ENCODE results near the gene RMRP.

RMRP gene

GRCh38 chr9:35657546-35658136 lies at the start of gene RMRP:
RMRP (minus strand) TSS chr9:35658019.
- TF ChIP-seq CTCF (IDR thresholded peaks at IDR 0.05; ENCODE audit: borderline replicate concordance, insufficient read depth, low read depth, low read length) = 0 out of 2 replicates have a peak, but pooled peaks have one; percentile 5
- H3K4me3 ChIP-seq (ENCODE audit: low read depth, low read length) = peak within 1 kb of the TSS; percentile 95

- H3K4me3 ChIP-seq (ENCODE audit: low read depth, low read length) = no peak overlapping the region
- no peak for TF ChIP-seq CTCF (IDR thresholded peaks at IDR 0.05; ENCODE audit: borderline replicate concordance, insufficient read depth, low read depth, low read length)
Measured at GRCh38 chr9:35706951-35707350, 49.1 kb upstream of the RMRP start.

- no peak for TF ChIP-seq CTCF (IDR thresholded peaks at IDR 0.05; ENCODE audit: borderline replicate concordance, insufficient read depth, low read depth, low read length)
- H3K4me3 ChIP-seq (ENCODE audit: low read depth, low read length) = no peak overlapping the region
Measured at GRCh38 chr9:35705836-35706430, 48.1 kb upstream of the RMRP start.

GRCh38 chr9:35705372-35705771 lies 47.6 kb upstream of the RMRP start:
- no peak overlapping the region for H3K4me3 ChIP-seq (ENCODE audit: low read depth, low read length)
- TF ChIP-seq CTCF (IDR thresholded peaks at IDR 0.05; ENCODE audit: borderline replicate concordance, insufficient read depth, low read depth, low read length) = no peak

- no peak for TF ChIP-seq CTCF (IDR thresholded peaks at IDR 0.05; ENCODE audit: borderline replicate concordance, insufficient read depth, low read depth, low read length)
- no peak overlapping the region for H3K4me3 ChIP-seq (ENCODE audit: low read depth, low read length)
Measured at GRCh38 chr9:35703906-35704672, 46.3 kb upstream of the RMRP start.

- H3K4me3 ChIP-seq (ENCODE audit: low read depth, low read length) = no peak overlapping the region
- TF ChIP-seq CTCF (IDR thresholded peaks at IDR 0.05; ENCODE audit: borderline replicate concordance, insufficient read depth, low read depth, low read length) = no peak
Measured at GRCh38 chr9:35702696-35703095, 44.9 kb upstream of the RMRP start.
